ENCODE results near the gene NKAIN2. TPM values are rescaled to one million over a fixed set of nuclear protein-coding genes. Genes with fewer than 3 reads are reported as not detected.

Gene NKAIN2
- total RNA-seq, 2 experiments from 2014 or later, result not detected

GRCh38 chr6:124669713-124670480 lies 866.2 kb downstream of the NKAIN2 start:
- DNase-seq (no peak), ATAC-seq (no peak)
- Mint-ChIP-seq H3K27ac (no peak overlapping the region), H3K36me3 (no peaks in the 10 kb centered on the region), H3K4me1 (no peaks in the 10 kb centered on the region), H3K9me3 (ENCODE audit: low read depth) (peaks cover 2% of the 10 kb centered on the region), H3K27me3 (no peaks in the 10 kb centered on the region), H3K4me3 (no peak overlapping the region)
- CTCF ChIA-PET, result no interaction called here

- Mint-ChIP-seq H3K4me3 (no peak overlapping the region), H3K27ac (no peak overlapping the region), H3K4me1 (no peaks in the 10 kb centered on the region), H3K9me3 (ENCODE audit: low read depth) (peaks cover 2% of the 10 kb centered on the region), H3K27me3 (no peaks in the 10 kb centered on the region), H3K36me3 (no peaks in the 10 kb centered on the region)
- DNase-seq (no peak), ATAC-seq (no peak)
- CTCF ChIA-PET, result no interaction called here
Measured at GRCh38 chr6:124670801-124671200, 867.1 kb downstream of the NKAIN2 start.

- CTCF ChIA-PET, result no interaction called here
- Mint-ChIP-seq H3K4me1 (no peaks in the 10 kb centered on the region), H3K4me3 (no peak overlapping the region), H3K27ac (no peak overlapping the region), H3K27me3 (no peaks in the 10 kb centered on the region), H3K36me3 (no peaks in the 10 kb centered on the region), H3K9me3 (ENCODE audit: low read depth) (peaks cover 6% of the 10 kb centered on the region)
- ATAC-seq (no peak), DNase-seq (no peak)
Measured at GRCh38 chr6:124671324-124671723, 867.7 kb downstream of the NKAIN2 start.

GRCh38 chr6:124674042-124674441 lies 870.4 kb downstream of the NKAIN2 start:
- Mint-ChIP-seq H3K36me3 (no peaks in the 10 kb centered on the region), H3K4me1 (no peaks in the 10 kb centered on the region), H3K9me3 (ENCODE audit: low read depth) (peaks cover 19% of the 10 kb centered on the region), H3K4me3 (no peak overlapping the region), H3K27ac (no peak overlapping the region), H3K27me3 (no peaks in the 10 kb centered on the region)
- ATAC-seq, result no peak
- CTCF ChIA-PET, result no interaction called here
- no peak for DNase-seq

DNA sequence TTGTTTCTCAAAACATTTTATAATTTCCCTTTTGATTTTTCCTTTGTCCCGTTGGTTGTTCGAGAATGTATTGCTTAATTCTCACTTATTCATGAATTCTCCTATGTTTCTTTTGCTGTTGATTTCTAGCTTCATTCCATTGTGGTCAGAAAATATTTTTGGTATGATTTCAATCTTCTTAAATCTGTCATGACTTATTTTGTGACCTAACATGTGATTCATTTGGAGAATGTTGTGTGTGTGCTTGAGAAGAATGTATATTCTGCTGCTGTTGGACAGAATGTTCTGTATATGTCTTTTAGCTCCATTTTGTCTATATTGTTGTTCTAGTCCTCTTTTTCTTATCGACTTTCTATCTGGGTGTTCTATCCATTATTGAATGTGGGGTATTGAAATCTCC lies 872.4 kb downstream of the NKAIN2 start:
- DNase-seq, result no peak
- H3K9me3 Mint-ChIP-seq (ENCODE audit: low read depth), result peaks cover 21% of the 10 kb centered on the region
- ATAC-seq, result no peak
- no peak overlapping the region for H3K4me3 Mint-ChIP-seq
- H3K36me3 Mint-ChIP-seq, result no peaks in the 10 kb centered on the region
- H3K4me1 Mint-ChIP-seq, result no peaks in the 10 kb centered on the region
- no peaks in the 10 kb centered on the region for H3K27me3 Mint-ChIP-seq
- no peak overlapping the region for H3K27ac Mint-ChIP-seq
- CTCF ChIA-PET, result no interaction called here

DNA sequence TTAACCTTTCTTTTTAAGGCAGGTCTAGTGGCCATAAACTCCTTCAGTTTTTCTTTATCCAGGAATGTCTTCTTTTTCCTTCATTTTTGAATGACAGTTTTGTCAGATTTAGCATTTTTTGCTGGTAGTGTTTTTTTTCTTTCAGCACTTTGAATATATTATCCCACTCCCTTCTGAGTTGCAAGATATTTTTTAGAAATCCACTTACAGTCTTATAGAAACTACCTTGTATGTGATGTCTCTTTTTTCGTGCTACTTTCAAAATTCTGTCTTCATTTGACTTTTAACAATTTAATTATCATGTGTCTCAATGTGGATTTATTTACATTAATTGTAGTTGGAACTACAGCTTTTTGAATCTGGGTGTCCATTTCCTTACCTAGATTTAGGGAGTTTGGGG lies 874.2 kb downstream of the NKAIN2 start:
- no peak overlapping the region for H3K27ac Mint-ChIP-seq
- H3K36me3 Mint-ChIP-seq, result no peaks in the 10 kb centered on the region
- H3K27me3 Mint-ChIP-seq, result no peaks in the 10 kb centered on the region
- CTCF ChIA-PET, result no interaction called here
- H3K4me1 Mint-ChIP-seq, result no peaks in the 10 kb centered on the region
- peaks cover 20% of the 10 kb centered on the region for H3K9me3 Mint-ChIP-seq (ENCODE audit: low read depth)
- no peak for ATAC-seq
- H3K4me3 Mint-ChIP-seq, result no peak overlapping the region
- DNase-seq, result no peak

GRCh38 chr6:124679387-124679786 lies 875.7 kb downstream of the NKAIN2 start:
- CTCF ChIA-PET, result no interaction called here
- ATAC-seq, result no peak
- Mint-ChIP-seq H3K27ac (no peak overlapping the region), H3K4me1 (no peaks in the 10 kb centered on the region), H3K9me3 (ENCODE audit: low read depth) (peaks cover 19% of the 10 kb centered on the region), H3K27me3 (no peaks in the 10 kb centered on the region), H3K4me3 (no peak overlapping the region), H3K36me3 (no peaks in the 10 kb centered on the region)
- no peak for DNase-seq

- no peak for ATAC-seq
- Mint-ChIP-seq H3K27ac (no peak overlapping the region), H3K27me3 (no peaks in the 10 kb centered on the region), H3K4me1 (no peaks in the 10 kb centered on the region), H3K9me3 (ENCODE audit: low read depth) (peaks cover 13% of the 10 kb centered on the region), H3K4me3 (no peak overlapping the region), H3K36me3 (no peaks in the 10 kb centered on the region)
- DNase-seq, result no peak
- CTCF ChIA-PET, result no interaction called here
Measured at GRCh38 chr6:124682751-124683150, 879.1 kb downstream of the NKAIN2 start.

- Mint-ChIP-seq H3K4me1 (no peaks in the 10 kb centered on the region), H3K4me3 (no peak overlapping the region), H3K27ac (no peak overlapping the region), H3K27me3 (no peaks in the 10 kb centered on the region), H3K36me3 (no peaks in the 10 kb centered on the region), H3K9me3 (ENCODE audit: low read depth) (peaks cover 6% of the 10 kb centered on the region)
- CTCF ChIA-PET, result no interaction called here
- ATAC-seq (no peak), DNase-seq (no peak)
Measured at GRCh38 chr6:124683507-124683906, 879.8 kb downstream of the NKAIN2 start.

DNA sequence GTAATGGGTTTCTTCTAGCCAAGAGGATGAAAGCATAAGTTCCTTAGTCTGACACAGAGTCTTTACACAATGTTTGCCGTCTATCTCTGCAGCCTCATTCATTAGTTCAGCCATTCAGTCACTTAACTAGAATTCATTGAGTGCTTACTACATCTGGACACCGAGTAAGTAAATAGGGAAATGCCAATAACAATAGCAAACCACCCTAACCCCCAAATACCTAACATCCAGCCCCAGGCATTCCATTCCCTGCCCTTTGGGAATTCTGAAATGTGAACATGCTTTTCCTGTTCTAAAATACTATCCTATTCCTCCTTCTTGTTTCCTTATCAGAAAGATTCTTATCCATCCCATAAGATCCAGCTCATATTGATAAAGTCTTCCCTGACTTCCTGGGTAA lies 881.0 kb downstream of the NKAIN2 start:
- H3K27me3 Mint-ChIP-seq, result no peaks in the 10 kb centered on the region
- H3K36me3 Mint-ChIP-seq, result no peaks in the 10 kb centered on the region
- no peaks in the 10 kb centered on the region for H3K9me3 Mint-ChIP-seq (ENCODE audit: low read depth)
- ATAC-seq, result no peak
- H3K4me1 Mint-ChIP-seq, result no peaks in the 10 kb centered on the region
- no peak overlapping the region for H3K4me3 Mint-ChIP-seq
- DNase-seq, result no peak
- no peak overlapping the region for H3K27ac Mint-ChIP-seq
- CTCF ChIA-PET, result no interaction called here

GRCh38 chr6:124688369-124688768 lies 884.7 kb downstream of the NKAIN2 start:
- Mint-ChIP-seq H3K4me3 (no peak overlapping the region), H3K27me3 (no peaks in the 10 kb centered on the region), H3K36me3 (no peaks in the 10 kb centered on the region), H3K4me1 (no peaks in the 10 kb centered on the region), H3K9me3 (ENCODE audit: low read depth) (no peaks in the 10 kb centered on the region), H3K27ac (no peak overlapping the region)
- no peak for ATAC-seq
- DNase-seq, result no peak
- CTCF ChIA-PET, result no interaction called here

- no peak for ATAC-seq
- DNase-seq, result no peak
- Mint-ChIP-seq H3K36me3 (no peaks in the 10 kb centered on the region), H3K4me3 (no peak overlapping the region), H3K9me3 (ENCODE audit: low read depth) (no peaks in the 10 kb centered on the region), H3K27ac (no peak overlapping the region), H3K4me1 (no peaks in the 10 kb centered on the region), H3K27me3 (no peaks in the 10 kb centered on the region)
- CTCF ChIA-PET, result no interaction called here
Measured at GRCh38 chr6:124694139-124694705, 890.6 kb downstream of the NKAIN2 start.

- ATAC-seq, result no peak
- Mint-ChIP-seq H3K4me3 (no peak overlapping the region), H3K4me1 (no peaks in the 10 kb centered on the region), H3K36me3 (no peaks in the 10 kb centered on the region), H3K27ac (no peak overlapping the region), H3K27me3 (no peaks in the 10 kb centered on the region), H3K9me3 (ENCODE audit: low read depth) (no peaks in the 10 kb centered on the region)
- CTCF ChIA-PET, result no interaction called here
- DNase-seq, result no peak
Measured at GRCh38 chr6:124699038-124699437, 895.4 kb downstream of the NKAIN2 start.

GRCh38 chr6:124703541-124703940 lies 899.9 kb downstream of the NKAIN2 start:
- no peaks in the 10 kb centered on the region for H3K27me3 Mint-ChIP-seq
- H3K27ac Mint-ChIP-seq, result no peak overlapping the region
- ATAC-seq (no peak), DNase-seq (no peak)
- H3K36me3 Mint-ChIP-seq, result no peaks in the 10 kb centered on the region
- no peaks in the 10 kb centered on the region for H3K4me1 Mint-ChIP-seq
- H3K4me3 Mint-ChIP-seq, result no peak overlapping the region
- no peaks in the 10 kb centered on the region for H3K9me3 Mint-ChIP-seq (ENCODE audit: low read depth)
- CTCF ChIA-PET, result no interaction called here
